Liver (tissue), 9 donors: ENCODE data around the gene ZGRF1. TPM values are rescaled to one million over a fixed set of nuclear protein-coding genes. Genes with fewer than 3 reads are reported as not detected.

Source experiments
- DNase-seq: peaks from one replicate; pipeline ENCODE4 v3.0.0-alpha.2; 2017; ENCODE audit warnings: low spot score
- H3K27ac ChIP-seq, 2 donors: one replicate each; pipeline ENCODE4 v1.7.0; 2013; ENCODE audit warnings: inconsistent platforms in 2 of 2, low read length in 2 of 2, control low read depth in 1 of 2, low read depth in 1 of 2, mild to moderate bottlenecking in 1 of 2
- H3K27me3 ChIP-seq, 4 donors: one replicate each; pipeline versions ENCODE4 v1.6.1 to v1.7.0; 2013; ENCODE audit warnings: low read length in 3 of 4, inconsistent platforms in 1 of 4, mild to moderate bottlenecking in 1 of 4, moderate library complexity in 1 of 4; ENCODE audit not compliant: control insufficient read depth in 4 of 4, insufficient read depth in 4 of 4
- H3K36me3 ChIP-seq, 4 donors: one replicate each; pipeline versions ENCODE4 v1.6.1 to v1.7.0; 2013; ENCODE audit warnings: low read length in 3 of 4, mild to moderate bottlenecking in 3 of 4, low read depth in 1 of 4, moderate library complexity in 1 of 4; ENCODE audit not compliant: control insufficient read depth in 4 of 4, insufficient read depth in 3 of 4
- H3K4me1 ChIP-seq, 4 donors: one replicate each; pipeline versions ENCODE4 v1.6.1 to v1.7.0; 2013; ENCODE audit warnings: low read length in 3 of 4, mild to moderate bottlenecking in 3 of 4, moderate library complexity in 1 of 4; ENCODE audit not compliant: control insufficient read depth in 4 of 4, insufficient read depth in 4 of 4
- H3K4me3 ChIP-seq, 3 donors: one replicate each; pipeline versions ENCODE4 v1.6.1 to v1.7.0; 2013; ENCODE audit warnings: low read length in 3 of 3, control low read depth in 1 of 3, low read depth in 1 of 3, mild to moderate bottlenecking in 1 of 3
- H3K9ac ChIP-seq, 2 donors: one replicate each; pipeline ENCODE4 v1.7.0; 2013; ENCODE audit warnings: low read length in 2 of 2, mild to moderate bottlenecking in 2 of 2, moderate library complexity in 2 of 2, control low read depth in 1 of 2, low read depth in 1 of 2
- H3K9me3 ChIP-seq, 4 donors: one replicate each; pipeline versions ENCODE4 v1.6.1 to v1.7.0; 2013; ENCODE audit warnings: low read length in 3 of 4; ENCODE audit not compliant: control insufficient read depth in 4 of 4
- ATF3 ChIP-seq: IDR thresholded peaks from 2 replicates; pipeline ENCODE4 v1.6.1; 2016; ENCODE audit warnings: antibody characterized with exemption
- CTCF ChIP-seq: fragments of 150-350 bp; IDR thresholded peaks from 2 replicates; pipeline ENCODE4 v1.5.1; 2017; ENCODE audit warnings: improper control_type of control experiment, low read depth, low read length; ENCODE audit not compliant: missing input control
- EGR1 ChIP-seq, 2 donors: IDR thresholded peaks; 2 replicates each; pipeline ENCODE4 v1.6.1; 2016 to 2018; ENCODE audit warnings: antibody characterized with exemption in 2 of 2, low read depth in 2 of 2
- FOXA1 ChIP-seq: IDR thresholded peaks from 2 replicates; pipeline ENCODE4 v1.6.1; 2016; ENCODE audit warnings: antibody characterized with exemption
- FOXA2 ChIP-seq: IDR thresholded peaks from 2 replicates; pipeline ENCODE4 v1.6.1; 2016; ENCODE audit warnings: antibody characterized with exemption
- GABPA ChIP-seq, 2 donors: IDR thresholded peaks in 1 of 2; conservative IDR thresholded peaks in 1 of 2; 2 replicates each; pipeline ENCODE4 v1.6.1; 2016; ENCODE audit warnings: antibody characterized with exemption in 2 of 2, mild to moderate bottlenecking in 1 of 2, moderate library complexity in 1 of 2
- HNF4A ChIP-seq, 2 donors: conservative IDR thresholded peaks; 2 replicates each; pipeline ENCODE4 v1.6.1; 2016; ENCODE audit warnings: antibody characterized with exemption in 2 of 2, mild to moderate bottlenecking in 2 of 2
- HNF4G ChIP-seq: IDR thresholded peaks from 2 replicates; pipeline ENCODE4 v1.6.1; 2016; ENCODE audit warnings: antibody characterized with exemption
- JUND ChIP-seq, 2 donors: IDR thresholded peaks; 2 replicates each; pipeline ENCODE4 v1.6.1; 2016; ENCODE audit warnings: antibody characterized with exemption in 2 of 2
- MAX ChIP-seq: IDR thresholded peaks from 2 replicates; pipeline ENCODE4 v1.6.1; 2016; ENCODE audit warnings: antibody characterized with exemption
- NR2F2 ChIP-seq: IDR thresholded peaks from 2 replicates; pipeline ENCODE4 v1.6.1; 2016; ENCODE audit warnings: antibody characterized with exemption
- REST ChIP-seq: IDR thresholded peaks from 2 replicates; pipeline ENCODE4 v1.6.1; 2016; ENCODE audit warnings: antibody characterized with exemption, mild to moderate bottlenecking
- RXRA ChIP-seq, 2 donors: IDR thresholded peaks; 2 replicates each; pipeline ENCODE4 v1.6.1; 2017 to 2018; ENCODE audit warnings: antibody characterized with exemption in 2 of 2, mild to moderate bottlenecking in 1 of 2
- SP1 ChIP-seq: IDR thresholded peaks from 2 replicates; pipeline ENCODE4 v1.6.1; 2018; ENCODE audit warnings: antibody characterized with exemption, mild to moderate bottlenecking
- TAF1 ChIP-seq: conservative IDR thresholded peaks from 2 replicates; pipeline ENCODE4 v1.6.1; 2016; ENCODE audit warnings: antibody characterized with exemption, mild to moderate bottlenecking
- YY1 ChIP-seq: IDR thresholded peaks from 2 replicates; pipeline ENCODE4 v1.6.1; 2016; ENCODE audit warnings: antibody characterized with exemption, mild to moderate bottlenecking
- ZBTB33 ChIP-seq: IDR thresholded peaks from 2 replicates; pipeline ENCODE4 v1.6.1; 2016; ENCODE audit warnings: antibody characterized with exemption
- WGBS: extraction: QIAGEN DNeasy Blood & Tissue Kit; methylation state at CpG from one replicate; pipeline ENCODE4 v1.1.7; 2013; 5-methylcytosine and 5-hydroxymethylcytosine counted together
- polyA plus RNA-seq, 2 donors: library from polyadenylated mRNA; stranded (reverse) in 1 of 2; unstranded in 1 of 2; fragments of 200-250 nt in 1 of 2; fragments of >200 nt in 1 of 2; fragmentation: Nextera tagmentation in 1 of 2; extraction: Ambion mirVana in 1 of 2; gene quantifications; one replicate each; pipeline versions ENCODE4 v1.2.1 to v1.2.3, GENCODE V29; 2013 to 2015
- total RNA-seq, 2 donors: library from RNA; depleted of rRNA; stranded (reverse); fragments of >200 nt; gene quantifications; one replicate each; pipeline ENCODE4 v1.2.3, GENCODE V29; 2014
- donor health status: healthy.
- donor health status: healthy.
- donor health status: healthy.
- donor health status: healthy.
- donor health status: healthy.

Gene ZGRF1
- total and polyA plus RNA-seq, 4 donors: 0.38 to 12.7 (median 2.1) TPM

- peaks cover 28 to 54% (median 41%) of the 10 kb centered on the region in 4 donors for H3K4me1 ChIP-seq
- no peak for DNase-seq
- TF ChIP-seq MAX (no peak), SP1 (no peak), HNF4A (conservative IDR thresholded peaks at IDR 0.05) (no peak), RXRA (IDR thresholded peaks at IDR 0.05) (no peak), CTCF (no peak), NR2F2 (no peak), TAF1 (no peak), REST (no peak), ZBTB33 (no peak), EGR1 (IDR thresholded peaks at IDR 0.05; ENCODE audit: low read depth in 2 of 2) (no peak), YY1 (no peak), JUND (IDR thresholded peaks at IDR 0.05) (no peak), FOXA1 (no peak), FOXA2 (no peak), GABPA (IDR thresholded peaks at IDR 0.05 in 1 of 2, conservative IDR thresholded peaks at IDR 0.05 in 1 of 2) (no peak), HNF4G (no peak), ATF3 (no peak)
- WGBS: 4% methylated on average over 15 of the region's 15 CpGs
- peak overlapping the region in 1 of 3 donors; percentile 53 for H3K4me3 ChIP-seq
- H3K36me3 ChIP-seq: no peaks in the 10 kb centered on the region
- H3K9ac ChIP-seq: no peak overlapping the region
- peaks cover 0 to 2% (median 0%) of the 10 kb centered on the region in 4 donors for H3K9me3 ChIP-seq
- no peak overlapping the region for H3K27ac ChIP-seq
- peaks cover 11 to 44% (median 28%) of the 10 kb centered on the region in 4 donors for H3K27me3 ChIP-seq
Observed at GRCh38 chr4:112513971-112514646, 122.6 kb downstream of the ZGRF1 start.
